WERI-Rb-1 (cell line): ENCODE data around the gene NRG3.

Source experiments
- DNase-seq: peaks from one replicate; pipeline ENCODE4 v3.0.0-alpha.2; 2020
- H3K27ac ChIP-seq: fragments of 250-450 bp; sonication (Bioruptor Pico); 2 replicates; pipeline ENCODE4 v1.5.1; 2020; ENCODE audit warnings: mild to moderate bottlenecking, moderate library complexity
- H3K27me3 ChIP-seq: fragments of 250-450 bp; sonication (Bioruptor Pico); 2 replicates; pipeline ENCODE4 v1.5.1; 2021; ENCODE audit warnings: mild to moderate bottlenecking, low read depth, moderate library complexity; ENCODE audit not compliant: insufficient read depth, severe bottlenecking
- H3K36me3 ChIP-seq: fragments of 250-450 bp; sonication (Bioruptor Pico); 2 replicates; pipeline ENCODE4 v1.5.1; 2020; ENCODE audit warnings: mild to moderate bottlenecking, moderate library complexity
- H3K4me3 ChIP-seq: 2 replicates; pipeline ENCODE4 v1.5.1; 2011; ENCODE audit warnings: low read depth, mild to moderate bottlenecking, control low read depth, low read length
- H3K9me3 ChIP-seq: fragments of 250-450 bp; sonication (Bioruptor Pico); 2 replicates; pipeline ENCODE4 v1.5.1; 2021; ENCODE audit warnings: mild to moderate bottlenecking, moderate library complexity; ENCODE audit not compliant: severe bottlenecking
- TF ChIP-seq, protein P1 (sequence below): IDR thresholded peaks from 2 replicates; pipeline ENCODE4 v1.5.1; 2011; ENCODE audit warnings: low read depth, mild to moderate bottlenecking, control low read depth, inconsistent platforms, low read length

Gene NRG3

DNA sequence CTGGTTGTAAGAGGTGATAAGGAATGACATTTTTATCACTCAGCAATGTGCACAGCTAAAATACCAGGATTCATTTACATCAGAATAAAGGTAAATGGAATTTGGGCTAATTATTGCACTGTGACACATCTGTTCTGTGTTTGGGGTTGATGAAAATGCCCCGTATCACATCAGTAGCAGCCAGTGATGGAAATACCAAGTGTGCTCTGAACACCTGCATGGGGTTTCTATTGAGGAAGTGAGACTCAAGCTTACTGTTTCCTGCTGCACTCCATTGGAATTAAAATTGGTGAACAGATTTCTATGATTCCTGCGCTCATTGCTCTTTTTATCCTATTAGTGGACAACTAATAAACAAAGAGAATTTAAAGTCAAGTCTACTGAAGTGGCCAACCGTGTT lies 296.9 kb downstream of the NRG3 start:
- no peaks in the 10 kb centered on the region for H3K36me3 ChIP-seq
- H3K4me3 ChIP-seq, result no peak overlapping the region
- H3K27ac ChIP-seq, result no peak overlapping the region
- no peaks in the 10 kb centered on the region for H3K27me3 ChIP-seq
- TF ChIP-seq, protein P1, sequence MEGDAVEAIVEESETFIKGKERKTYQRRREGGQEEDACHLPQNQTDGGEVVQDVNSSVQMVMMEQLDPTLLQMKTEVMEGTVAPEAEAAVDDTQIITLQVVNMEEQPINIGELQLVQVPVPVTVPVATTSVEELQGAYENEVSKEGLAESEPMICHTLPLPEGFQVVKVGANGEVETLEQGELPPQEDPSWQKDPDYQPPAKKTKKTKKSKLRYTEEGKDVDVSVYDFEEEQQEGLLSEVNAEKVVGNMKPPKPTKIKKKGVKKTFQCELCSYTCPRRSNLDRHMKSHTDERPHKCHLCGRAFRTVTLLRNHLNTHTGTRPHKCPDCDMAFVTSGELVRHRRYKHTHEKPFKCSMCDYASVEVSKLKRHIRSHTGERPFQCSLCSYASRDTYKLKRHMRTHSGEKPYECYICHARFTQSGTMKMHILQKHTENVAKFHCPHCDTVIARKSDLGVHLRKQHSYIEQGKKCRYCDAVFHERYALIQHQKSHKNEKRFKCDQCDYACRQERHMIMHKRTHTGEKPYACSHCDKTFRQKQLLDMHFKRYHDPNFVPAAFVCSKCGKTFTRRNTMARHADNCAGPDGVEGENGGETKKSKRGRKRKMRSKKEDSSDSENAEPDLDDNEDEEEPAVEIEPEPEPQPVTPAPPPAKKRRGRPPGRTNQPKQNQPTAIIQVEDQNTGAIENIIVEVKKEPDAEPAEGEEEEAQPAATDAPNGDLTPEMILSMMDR, result no peak
- H3K9me3 ChIP-seq, result no peaks in the 10 kb centered on the region
- DNase-seq, result no peak

DNA sequence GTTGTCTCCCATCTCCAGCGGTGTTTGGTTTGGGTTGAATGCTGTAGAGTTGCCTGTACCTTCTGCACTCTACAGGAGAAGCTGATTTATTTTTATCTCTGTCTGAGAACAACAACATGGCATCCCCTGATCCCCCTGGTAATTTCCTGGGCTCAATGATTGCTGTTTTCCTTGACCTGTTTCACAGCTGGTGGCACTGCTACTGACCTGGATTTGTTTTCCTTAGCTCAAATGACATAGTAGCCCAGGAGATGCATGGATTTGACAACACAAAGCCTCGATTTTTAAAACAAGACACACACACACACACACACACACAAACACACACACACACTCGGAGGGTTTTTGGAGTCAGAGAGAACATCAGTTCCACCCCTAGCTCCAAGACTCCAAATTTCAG lies 301.6 kb downstream of the NRG3 start:
- DNase-seq, result no peak
- H3K4me3 ChIP-seq, result no peak overlapping the region
- no peaks in the 10 kb centered on the region for H3K9me3 ChIP-seq
- H3K27ac ChIP-seq, result no peak overlapping the region
- H3K27me3 ChIP-seq, result no peaks in the 10 kb centered on the region
- no peaks in the 10 kb centered on the region for H3K36me3 ChIP-seq
- TF ChIP-seq, protein P1, result no peak

DNA sequence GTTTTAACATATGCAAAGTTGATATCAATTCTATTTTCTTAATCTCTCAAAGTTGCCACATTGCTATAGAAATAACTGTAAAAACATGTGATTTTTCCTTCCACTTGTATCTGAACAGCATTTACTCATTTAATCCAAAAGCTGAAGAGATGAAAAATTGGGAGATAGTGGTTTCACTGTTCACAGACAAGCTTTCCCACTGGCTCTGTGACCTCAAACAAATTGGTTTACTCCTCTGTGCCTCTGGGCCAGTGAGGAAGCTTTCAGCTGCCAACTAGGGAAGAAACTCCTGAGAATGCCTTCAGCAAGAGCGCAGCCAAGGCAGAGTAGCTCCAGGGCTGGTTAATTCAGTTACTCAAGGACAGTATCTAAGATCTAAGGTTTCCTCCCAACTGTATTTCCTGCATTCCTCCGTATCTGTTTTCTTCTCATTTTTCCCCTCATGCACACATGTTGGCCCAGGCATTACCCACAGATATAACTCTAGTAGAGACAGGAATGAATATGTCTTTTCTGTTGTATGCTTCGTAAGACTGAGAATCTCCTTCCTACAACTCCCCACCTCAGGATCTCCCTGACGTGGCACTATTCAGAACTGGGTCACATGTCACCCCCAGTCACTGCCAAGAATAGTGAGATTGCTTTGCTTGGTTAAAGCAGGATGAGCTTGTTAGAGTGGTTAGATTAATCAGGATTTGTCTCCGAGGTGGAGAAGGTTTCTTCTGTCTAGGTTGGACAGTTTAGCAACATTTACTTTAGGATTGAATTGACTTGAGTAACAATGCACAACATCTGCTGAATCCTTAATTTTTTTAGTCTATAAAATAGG lies 315.7 kb downstream of the NRG3 start:
- Histone ChIP-seq H3K9me3 (no peaks in the 10 kb centered on the region), H3K36me3 (no peaks in the 10 kb centered on the region), H3K4me3 (no peak overlapping the region), H3K27ac (no peak overlapping the region), H3K27me3 (no peaks in the 10 kb centered on the region)
- DNase-seq, result peak; percentile 27
- TF ChIP-seq, protein P1, result no peak

DNA sequence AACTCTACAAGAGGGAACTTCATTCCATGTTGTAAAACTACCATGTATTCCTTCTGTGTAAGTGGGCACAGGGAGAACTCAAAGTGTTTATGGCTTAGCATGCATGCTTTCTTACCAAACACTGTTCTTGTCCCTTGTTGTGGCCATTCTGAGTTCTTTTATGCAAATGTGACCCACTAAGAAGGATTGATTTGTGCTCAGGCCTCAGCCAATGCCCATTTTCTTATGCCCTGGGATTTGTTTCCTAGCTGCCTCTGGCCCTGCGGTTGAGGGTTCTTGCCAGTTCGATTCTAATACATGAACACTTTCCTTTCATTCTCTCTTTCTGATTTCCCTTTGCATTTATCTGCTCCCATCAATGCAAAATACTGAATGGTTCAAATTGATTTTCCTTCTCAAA lies 316.7 kb downstream of the NRG3 start:
- no peaks in the 10 kb centered on the region for H3K9me3 ChIP-seq
- no peaks in the 10 kb centered on the region for H3K27me3 ChIP-seq
- H3K36me3 ChIP-seq, result no peaks in the 10 kb centered on the region
- no peak overlapping the region for H3K4me3 ChIP-seq
- TF ChIP-seq, protein P1, result no peak
- no peak overlapping the region for H3K27ac ChIP-seq
- DNase-seq, result no peak

DNA sequence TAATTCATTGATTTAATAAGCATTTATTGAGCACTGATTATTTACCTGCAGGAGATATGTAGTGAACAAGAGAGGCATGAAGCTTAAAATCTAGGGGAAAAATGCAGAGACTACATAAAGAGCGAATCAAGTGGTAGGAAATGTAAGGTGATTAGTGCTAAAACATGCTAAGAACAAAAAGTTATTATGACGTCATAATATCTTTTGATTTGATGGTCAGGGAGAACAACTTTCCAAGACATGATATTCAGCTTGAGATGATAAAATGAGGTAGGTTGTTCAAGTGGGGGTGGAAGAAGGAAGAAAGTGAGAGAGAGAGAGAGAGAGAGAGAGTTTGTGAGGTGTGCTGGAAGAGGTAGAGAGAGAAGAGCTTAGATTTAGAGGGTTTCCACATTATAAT lies 317.7 kb downstream of the NRG3 start:
- Histone ChIP-seq H3K27ac (no peak overlapping the region), H3K4me3 (no peak overlapping the region), H3K36me3 (no peaks in the 10 kb centered on the region), H3K27me3 (no peaks in the 10 kb centered on the region), H3K9me3 (no peaks in the 10 kb centered on the region)
- TF ChIP-seq, protein P1, result no peak
- no peak for DNase-seq

DNA sequence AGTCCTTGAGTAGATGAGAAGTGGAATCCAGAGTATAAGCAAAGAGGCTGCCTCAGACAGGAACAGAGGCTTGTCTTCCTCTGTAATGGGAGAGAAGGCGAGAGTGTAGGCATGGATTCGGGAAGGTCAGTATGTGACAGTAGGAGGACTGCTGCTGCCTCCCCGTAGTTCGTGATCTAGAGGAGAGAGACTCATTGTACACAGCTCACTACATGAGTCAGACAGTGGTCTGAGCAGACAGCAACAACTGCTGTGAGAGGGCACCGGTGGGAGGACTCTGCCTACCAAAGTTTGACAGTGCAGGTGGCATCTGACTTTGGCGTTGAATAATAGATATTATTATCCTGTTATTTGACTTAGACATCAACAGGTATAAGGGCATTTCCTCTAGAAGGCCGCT lies 319.4 kb downstream of the NRG3 start:
- H3K4me3 ChIP-seq, result no peak overlapping the region
- no peaks in the 10 kb centered on the region for H3K36me3 ChIP-seq
- no peaks in the 10 kb centered on the region for H3K27me3 ChIP-seq
- TF ChIP-seq, protein P1, result no peak
- H3K9me3 ChIP-seq, result no peaks in the 10 kb centered on the region
- H3K27ac ChIP-seq, result no peak overlapping the region
- DNase-seq, result no peak
